Natural killer cell (primary cell): ENCODE data around the gene HS6ST3. TPM values are rescaled to one million over a fixed set of nuclear protein-coding genes. Genes with fewer than 3 reads are reported as not detected.

Source experiments
- ATAC-seq, 3 donors: fragments of 150-1000 bp in 2 of 3; fragments of 200-7000 bp in 1 of 3; cut with Tn5 transposase; 1 replicate in 1 of 3; 2 replicates in 2 of 3; pipeline ENCODE4 v1.10.0; 2021; ENCODE audit warnings: mild to moderate bottlenecking in 2 of 3, moderate library complexity in 2 of 3
- DNase-seq, 2 donors: peaks; one replicate each; pipeline versions ENCODE4 v3.0.0 to v3.0.0-alpha.2; 2013 to 2021; ENCODE audit warnings: mixed read lengths in 1 of 2
- H3K27ac ChIP-seq: one replicate; pipeline ENCODE4 v1.5.1; 2013; ENCODE audit warnings: mild to moderate bottlenecking, low read length
- H3K27me3 ChIP-seq: one replicate; pipeline ENCODE4 v1.6.1; 2013; ENCODE audit warnings: low read length; ENCODE audit not compliant: control insufficient read depth, insufficient read depth
- H3K36me3 ChIP-seq: one replicate; pipeline ENCODE4 v1.6.1; 2013; ENCODE audit warnings: low read length; ENCODE audit not compliant: control insufficient read depth, insufficient read depth
- H3K4me1 ChIP-seq: one replicate; pipeline ENCODE4 v1.6.1; 2013; ENCODE audit warnings: low read length; ENCODE audit not compliant: control insufficient read depth, insufficient read depth
- H3K4me3 ChIP-seq: one replicate; pipeline ENCODE4 v1.5.1; 2013; ENCODE audit warnings: low read length
- H3K9me3 ChIP-seq: one replicate; pipeline ENCODE4 v1.6.1; 2013; ENCODE audit warnings: low read length; ENCODE audit not compliant: control insufficient read depth, insufficient read depth
- H3K27ac Mint-ChIP-seq, 2 donors: one replicate each; pipeline ENCODE4 v1.8.0; 2022; ENCODE audit warnings: mild to moderate bottlenecking in 2 of 2, mixed read lengths in 2 of 2, moderate library complexity in 1 of 2
- H3K27me3 Mint-ChIP-seq, 2 donors: one replicate each; pipeline ENCODE4 v1.8.0; 2022; ENCODE audit warnings: low read depth in 2 of 2, mixed read lengths in 2 of 2
- H3K36me3 Mint-ChIP-seq: one replicate; pipeline ENCODE4 v1.8.0; 2022; ENCODE audit warnings: mixed read lengths
- H3K4me1 Mint-ChIP-seq, 2 donors: one replicate each; pipeline ENCODE4 v1.8.0; 2022; ENCODE audit warnings: mixed read lengths in 2 of 2
- H3K4me3 Mint-ChIP-seq: one replicate; pipeline ENCODE4 v1.8.0; 2022; ENCODE audit warnings: mild to moderate bottlenecking, moderate library complexity, mixed read lengths
- H3K9me3 Mint-ChIP-seq, 2 donors: one replicate each; pipeline ENCODE4 v1.8.0; 2022; ENCODE audit warnings: mixed read lengths in 2 of 2
- WGBS: methylation state at CpG from one replicate; pipeline ENCODE4 v1.1.7; 2013; ENCODE audit warnings: missing lambda C conversion rate; ENCODE audit not compliant: insufficient coverage; 5-methylcytosine and 5-hydroxymethylcytosine counted together
- intact Hi-C: fragments of 100-400 bp; cut with micrococcal nuclease; formaldehyde crosslinking; loops from one replicate; pipeline ENCODE4 v1.14.2; 2022
- total RNA-seq, 4 donors: library from RNA; stranded (reverse); fragments of 120-200 nt in 1 of 4; gene quantifications; one replicate each; pipeline versions ENCODE4 v1.2.3 to v1.2.4, GENCODE V29; 2013 to 2022
- TF ChIP-seq, protein P1 (sequence below): fragments of 200-600 bp; IDR thresholded peaks from one replicate; pipeline ENCODE4 v1.8.0; 2022; ENCODE audit warnings: antibody characterized with exemption

The HS6ST3 gene
- total RNA-seq, 3 donors from 2014 or later (not counting 1 experiment from before 2014, with no cell fraction given): not detected

DNA sequence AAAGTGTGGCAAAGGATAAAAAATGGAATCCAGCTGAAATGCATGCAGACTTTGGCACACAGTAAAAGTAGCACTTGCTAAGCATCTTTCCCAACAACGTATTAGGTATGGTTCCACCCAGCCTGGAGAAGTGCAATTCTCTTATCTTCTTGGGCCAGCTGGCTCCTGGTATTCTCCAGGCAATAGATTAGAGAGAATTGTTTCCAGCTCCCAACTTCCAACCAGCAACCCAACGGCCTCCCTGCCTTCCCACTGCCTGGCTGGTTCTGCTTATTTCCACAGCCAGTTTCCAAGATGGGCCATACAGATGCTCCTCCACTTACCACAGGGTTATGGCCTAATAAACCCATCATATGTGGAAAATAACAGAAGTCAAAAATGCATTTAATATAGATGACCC lies 771.0 kb downstream of the HS6ST3 start:
- Histone ChIP-seq H3K4me3 (no peak overlapping the region), H3K27me3 (no peaks in the 10 kb centered on the region), H3K9me3 (no peaks in the 10 kb centered on the region), H3K27ac (no peak overlapping the region), H3K4me1 (no peaks in the 10 kb centered on the region), H3K36me3 (no peaks in the 10 kb centered on the region)
- TF ChIP-seq, protein P1, sequence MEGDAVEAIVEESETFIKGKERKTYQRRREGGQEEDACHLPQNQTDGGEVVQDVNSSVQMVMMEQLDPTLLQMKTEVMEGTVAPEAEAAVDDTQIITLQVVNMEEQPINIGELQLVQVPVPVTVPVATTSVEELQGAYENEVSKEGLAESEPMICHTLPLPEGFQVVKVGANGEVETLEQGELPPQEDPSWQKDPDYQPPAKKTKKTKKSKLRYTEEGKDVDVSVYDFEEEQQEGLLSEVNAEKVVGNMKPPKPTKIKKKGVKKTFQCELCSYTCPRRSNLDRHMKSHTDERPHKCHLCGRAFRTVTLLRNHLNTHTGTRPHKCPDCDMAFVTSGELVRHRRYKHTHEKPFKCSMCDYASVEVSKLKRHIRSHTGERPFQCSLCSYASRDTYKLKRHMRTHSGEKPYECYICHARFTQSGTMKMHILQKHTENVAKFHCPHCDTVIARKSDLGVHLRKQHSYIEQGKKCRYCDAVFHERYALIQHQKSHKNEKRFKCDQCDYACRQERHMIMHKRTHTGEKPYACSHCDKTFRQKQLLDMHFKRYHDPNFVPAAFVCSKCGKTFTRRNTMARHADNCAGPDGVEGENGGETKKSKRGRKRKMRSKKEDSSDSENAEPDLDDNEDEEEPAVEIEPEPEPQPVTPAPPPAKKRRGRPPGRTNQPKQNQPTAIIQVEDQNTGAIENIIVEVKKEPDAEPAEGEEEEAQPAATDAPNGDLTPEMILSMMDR: no peak
- no peaks in the 10 kb centered on the region for H3K27me3 Mint-ChIP-seq
- ATAC-seq (no peak), DNase-seq (no peak)
- H3K4me3 Mint-ChIP-seq: no peak overlapping the region
- peaks cover 3 to 4% of the 10 kb centered on the region in 2 donors for H3K9me3 Mint-ChIP-seq
- intact Hi-C loops: no loop called here
- H3K4me1 Mint-ChIP-seq: no peaks in the 10 kb centered on the region
- 35% methylated on average over 2 of the region's 2 CpGs for WGBS
- no peaks in the 10 kb centered on the region for H3K36me3 Mint-ChIP-seq
- H3K27ac Mint-ChIP-seq: no peak overlapping the region

DNA sequence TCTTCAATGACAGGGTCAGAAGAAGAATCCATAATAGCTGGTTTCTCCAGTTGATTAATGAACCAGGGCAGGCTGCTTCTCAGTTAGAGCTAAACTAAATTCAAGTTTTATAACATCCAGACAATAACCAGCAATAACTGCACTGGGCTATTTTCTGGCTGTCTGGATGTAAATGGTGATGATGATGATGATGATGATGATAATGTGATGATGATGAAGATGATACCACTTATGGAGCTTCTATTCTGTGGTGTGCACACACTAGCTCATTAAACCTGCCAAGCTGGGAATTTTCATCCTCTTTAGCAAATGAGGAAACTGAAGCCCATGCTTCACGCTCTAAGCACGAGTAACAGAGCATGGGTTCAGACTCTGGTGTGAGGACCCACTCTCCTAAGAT lies 772.2 kb downstream of the HS6ST3 start:
- H3K9me3 Mint-ChIP-seq: peaks cover 3 to 4% of the 10 kb centered on the region in 2 donors
- H3K27ac Mint-ChIP-seq: no peak overlapping the region
- TF ChIP-seq, protein P1: no peak
- H3K4me3 Mint-ChIP-seq: no peak overlapping the region
- H3K4me1 Mint-ChIP-seq: no peaks in the 10 kb centered on the region
- no peaks in the 10 kb centered on the region for H3K36me3 Mint-ChIP-seq
- no peaks in the 10 kb centered on the region for H3K4me1 ChIP-seq
- H3K27ac ChIP-seq: no peak overlapping the region
- WGBS: 89% methylated on average over 2 of the region's 2 CpGs
- no peaks in the 10 kb centered on the region for H3K36me3 ChIP-seq
- no peaks in the 10 kb centered on the region for H3K9me3 ChIP-seq
- intact Hi-C loops: no loop called here
- H3K27me3 Mint-ChIP-seq: no peaks in the 10 kb centered on the region
- H3K4me3 ChIP-seq: no peak overlapping the region
- no peaks in the 10 kb centered on the region for H3K27me3 ChIP-seq
- ATAC-seq (no peak), DNase-seq (no peak)

DNA sequence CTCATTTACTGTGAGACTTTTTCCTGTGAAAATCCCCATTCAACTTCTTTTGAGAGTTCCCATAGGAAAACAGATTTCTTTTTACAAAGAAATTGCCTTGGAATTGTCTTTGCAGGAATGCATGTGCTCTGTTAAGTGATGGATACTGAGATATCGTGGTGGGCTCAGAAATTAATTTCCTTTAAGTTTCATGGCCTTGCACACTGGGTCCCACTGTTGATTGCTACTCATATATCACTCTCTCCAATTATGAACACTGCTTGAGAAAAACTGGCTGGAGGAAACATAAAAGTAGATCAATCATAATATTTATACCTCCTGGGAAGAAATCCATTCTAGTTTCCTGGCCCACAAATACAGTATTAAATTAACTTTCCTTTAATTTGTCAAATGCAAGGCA lies 773.1 kb downstream of the HS6ST3 start:
- no CpG with 5 or more reads among the region's 1 CpG for WGBS
- no peaks in the 10 kb centered on the region for H3K36me3 ChIP-seq
- no peaks in the 10 kb centered on the region for H3K4me1 Mint-ChIP-seq
- intact Hi-C loops: no loop called here
- H3K4me3 Mint-ChIP-seq: no peak overlapping the region
- H3K27me3 Mint-ChIP-seq: no peaks in the 10 kb centered on the region
- no peaks in the 10 kb centered on the region for H3K27me3 ChIP-seq
- TF ChIP-seq, protein P1: no peak
- no peak for ATAC-seq
- H3K36me3 Mint-ChIP-seq: no peaks in the 10 kb centered on the region
- H3K27ac Mint-ChIP-seq: no peak overlapping the region
- no peaks in the 10 kb centered on the region for H3K9me3 ChIP-seq
- H3K4me3 ChIP-seq: no peak overlapping the region
- peaks cover 3 to 4% of the 10 kb centered on the region in 2 donors for H3K9me3 Mint-ChIP-seq
- H3K4me1 ChIP-seq: no peaks in the 10 kb centered on the region
- no peak for DNase-seq
- H3K27ac ChIP-seq: no peak overlapping the region

DNA sequence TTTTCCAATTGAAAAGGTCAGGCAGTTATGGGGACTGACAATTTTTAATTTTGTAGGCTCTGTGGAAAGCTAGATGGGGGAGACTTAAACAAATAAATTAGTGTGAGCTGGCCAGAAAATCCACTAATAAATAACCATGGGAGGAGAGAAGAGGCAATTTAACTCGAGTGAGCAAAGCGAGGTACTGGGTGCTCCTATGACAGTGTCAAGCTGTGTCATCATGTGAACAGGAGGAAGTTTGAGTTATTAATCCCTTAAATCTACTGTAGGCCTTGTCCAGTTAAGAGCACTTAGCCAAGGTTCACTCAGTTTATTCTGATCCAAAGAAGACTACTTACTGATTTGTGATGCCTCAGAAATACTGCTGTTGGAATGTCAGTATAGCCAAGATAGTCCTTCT lies 781.6 kb downstream of the HS6ST3 start:
- Mint-ChIP-seq H3K4me3 (no peak overlapping the region), H3K36me3 (no peaks in the 10 kb centered on the region), H3K9me3 (peaks cover 11 to 16% of the 10 kb centered on the region in 2 donors), H3K4me1 (no peaks in the 10 kb centered on the region), H3K27me3 (no peaks in the 10 kb centered on the region), H3K27ac (no peak overlapping the region)
- intact Hi-C loops: no loop called here
- no peaks in the 10 kb centered on the region for H3K9me3 ChIP-seq
- no peak overlapping the region for H3K27ac ChIP-seq
- TF ChIP-seq, protein P1: no peak
- no peaks in the 10 kb centered on the region for H3K27me3 ChIP-seq
- 35% methylated on average over 2 of the region's 2 CpGs for WGBS
- no peaks in the 10 kb centered on the region for H3K4me1 ChIP-seq
- H3K4me3 ChIP-seq: no peak overlapping the region
- ATAC-seq (no peak), DNase-seq (no peak)
- H3K36me3 ChIP-seq: no peaks in the 10 kb centered on the region
